PC-9 (cell line): ENCODE data around the gene OR10D3. TPM values are rescaled to one million over a fixed set of nuclear protein-coding genes. Genes with fewer than 3 reads are reported as not detected.
"Not testable (repeated sequence)": the region's sequence is repeated elsewhere in the genome, so short reads cannot be mapped to it uniquely, and the experiment has no call there.

Source experiments
- BruUV-seq: library from RNA; stranded (reverse); fragments of 400-500 nt; replicated peaks from 2 replicates; lab custom pipeline; 2021; lab: Mats Ljungman, UMichigan
- CTCF ChIA-PET: fragments of 300-600 bp; sonication (Branson Sonifier 250); formaldehyde crosslinking; loops from one replicate; lab custom pipeline; 2022; ENCODE audit warnings: antibody characterized with exemption; lab: Charles Lee
- POLR2A ChIA-PET: fragments of 300-600 bp; sonication (Branson Sonifier 250); formaldehyde crosslinking; loops from one replicate; lab custom pipeline; 2022; ENCODE audit warnings: antibody characterized with exemption; ENCODE audit not compliant: unreplicated experiment; lab: Charles Lee
- DNase-seq, 2 experiments: peaks; one replicate each; pipeline versions ENCODE4 v3.0.0 to v3.0.0-alpha.2; 2015 to 2022; ENCODE audit warnings: mixed read lengths in 1 of 2
- H2AFZ ChIP-seq: fragments of 200-600 bp; sonication (generic); 2 replicates; pipeline ENCODE4 v1.8.1; 2017; ENCODE audit warnings: antibody characterized with exemption
- H3F3A ChIP-seq: fragments of 200-600 bp; sonication (generic); 2 replicates; pipeline ENCODE4 v1.8.1; 2017; ENCODE audit warnings: antibody characterized with exemption, mild to moderate bottlenecking, low read depth; ENCODE audit not compliant: insufficient read depth
- H3K27ac ChIP-seq: fragments of 200-600 bp; sonication (generic); 2 replicates; pipeline ENCODE4 v1.6.1; 2016; ENCODE audit warnings: mixed run types
- H3K27me3 ChIP-seq: fragments of 200-600 bp; sonication (generic); 2 replicates; pipeline ENCODE4 v1.6.1; 2016; ENCODE audit warnings: low read depth, mixed run types; ENCODE audit not compliant: insufficient read depth
- H3K36me3 ChIP-seq: fragments of 200-600 bp; sonication (generic); 2 replicates; pipeline ENCODE4 v1.6.1; 2016; ENCODE audit warnings: low read depth, mixed run types
- H3K4me1 ChIP-seq: fragments of 200-600 bp; sonication (generic); replicated peaks from 2 replicates; pipeline ENCODE4 v1.6.1; 2016; ENCODE audit warnings: mixed run types; ENCODE audit not compliant: insufficient read depth
- H3K4me2 ChIP-seq: fragments of 200-600 bp; sonication (generic); 2 replicates; pipeline ENCODE4 v1.6.1; 2017; ENCODE audit warnings: mixed run types
- H3K4me3 ChIP-seq: fragments of 200-600 bp; sonication (generic); 2 replicates; pipeline ENCODE4 v1.6.1; 2016; ENCODE audit warnings: mixed run types
- H3K79me2 ChIP-seq: fragments of 200-600 bp; sonication (generic); 2 replicates; pipeline ENCODE4 v1.6.1; 2017; ENCODE audit warnings: low read depth, mixed run types
- H3K9me2 ChIP-seq: fragments of 200-600 bp; sonication (generic); 2 replicates; pipeline ENCODE4 v1.8.1; 2017; ENCODE audit warnings: mild to moderate bottlenecking; ENCODE audit not compliant: insufficient read depth
- H3K9me3 ChIP-seq: fragments of 200-600 bp; sonication (generic); 2 replicates; pipeline ENCODE4 v1.8.1; 2016; ENCODE audit warnings: low read depth; ENCODE audit not compliant: insufficient read depth
- H4K20me1 ChIP-seq: fragments of 200-600 bp; sonication (generic); 2 replicates; pipeline ENCODE4 v1.8.1; 2017; ENCODE audit not compliant: insufficient read depth
- EZH2 ChIP-seq: fragments of 200-600 bp; sonication (generic); IDR thresholded peaks from 2 replicates; pipeline ENCODE4 v1.8.0; 2017; ENCODE audit warnings: antibody characterized with exemption, low read depth
- intact Hi-C: fragments of 100-400 bp; cut with micrococcal nuclease; formaldehyde crosslinking; loops from one replicate; pipeline ENCODE4 v1.10.0; 2022; ENCODE audit not compliant: unreplicated experiment
- total RNA-seq: library from RNA; stranded (reverse); gene quantifications from 2 replicates; pipeline ENCODE4 v1.2.3, GENCODE V29; 2021
- TF ChIP-seq, protein P1 (sequence below): fragments of 200-600 bp; sonication (generic); conservative IDR thresholded peaks from 2 replicates; pipeline ENCODE4 v1.6.1; 2017; ENCODE audit warnings: mixed run types, antibody characterized with exemption, mild to moderate bottlenecking, moderate library complexity

OR10D3 gene
- total RNA-seq, 1 experiment from 2014 or later = not detected

GRCh38 chr11:124168796-124169195 is 14.3 kb upstream of the OR10D3 start:
- no peak for DNase-seq
- POLR2A ChIA-PET = no interaction called here
- H3K9me3 ChIP-seq = no peaks in the 10 kb centered on the region
- BruUV-seq = no TSS peak
- H3F3A ChIP-seq = no peaks in the 10 kb centered on the region
- no peaks in the 10 kb centered on the region for H3K9me2 ChIP-seq
- H3K4me3 ChIP-seq = no peak overlapping the region
- no peaks in the 10 kb centered on the region for H3K4me1 ChIP-seq
- H3K79me2 ChIP-seq = no peaks in the 10 kb centered on the region
- no peaks in the 10 kb centered on the region for H3K27me3 ChIP-seq
- H2AFZ ChIP-seq = no peak overlapping the region
- no peak overlapping the region for H3K27ac ChIP-seq
- CTCF ChIA-PET = no interaction called here
- H3K4me2 ChIP-seq = no peak overlapping the region
- no peak for TF ChIP-seq EZH2
- TF ChIP-seq, protein P1, sequence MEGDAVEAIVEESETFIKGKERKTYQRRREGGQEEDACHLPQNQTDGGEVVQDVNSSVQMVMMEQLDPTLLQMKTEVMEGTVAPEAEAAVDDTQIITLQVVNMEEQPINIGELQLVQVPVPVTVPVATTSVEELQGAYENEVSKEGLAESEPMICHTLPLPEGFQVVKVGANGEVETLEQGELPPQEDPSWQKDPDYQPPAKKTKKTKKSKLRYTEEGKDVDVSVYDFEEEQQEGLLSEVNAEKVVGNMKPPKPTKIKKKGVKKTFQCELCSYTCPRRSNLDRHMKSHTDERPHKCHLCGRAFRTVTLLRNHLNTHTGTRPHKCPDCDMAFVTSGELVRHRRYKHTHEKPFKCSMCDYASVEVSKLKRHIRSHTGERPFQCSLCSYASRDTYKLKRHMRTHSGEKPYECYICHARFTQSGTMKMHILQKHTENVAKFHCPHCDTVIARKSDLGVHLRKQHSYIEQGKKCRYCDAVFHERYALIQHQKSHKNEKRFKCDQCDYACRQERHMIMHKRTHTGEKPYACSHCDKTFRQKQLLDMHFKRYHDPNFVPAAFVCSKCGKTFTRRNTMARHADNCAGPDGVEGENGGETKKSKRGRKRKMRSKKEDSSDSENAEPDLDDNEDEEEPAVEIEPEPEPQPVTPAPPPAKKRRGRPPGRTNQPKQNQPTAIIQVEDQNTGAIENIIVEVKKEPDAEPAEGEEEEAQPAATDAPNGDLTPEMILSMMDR = no peak
- intact Hi-C loops = no loop called here
- H4K20me1 ChIP-seq = no peaks in the 10 kb centered on the region; the same call in 1 of the 2 replicates
- H3K36me3 ChIP-seq = no peaks in the 10 kb centered on the region

DNA sequence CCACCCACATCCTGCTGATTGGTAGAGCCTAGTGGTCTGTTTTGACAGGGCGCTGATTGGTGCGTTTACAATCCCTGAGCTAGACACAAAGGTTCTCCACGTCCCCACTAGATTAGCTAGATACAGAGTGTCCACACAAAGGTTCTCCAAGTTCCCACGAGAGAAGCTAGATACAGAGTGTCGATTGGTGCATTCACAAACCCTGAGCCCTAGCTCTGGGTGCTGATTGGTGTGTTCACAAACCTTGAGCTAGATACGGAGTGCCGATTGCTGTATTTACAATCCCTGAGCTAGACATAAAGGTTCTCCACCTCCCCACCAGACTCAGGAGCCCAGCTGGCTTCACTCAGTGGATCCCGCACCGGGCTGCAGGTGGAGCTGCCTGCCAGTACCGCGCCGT is 12.8 kb upstream of the OR10D3 start:
- H3K4me2 ChIP-seq, DNase-seq, H3K36me3 ChIP-seq, H3K9me2 ChIP-seq, H4K20me1 ChIP-seq, H3K27me3 ChIP-seq, POLR2A ChIA-PET, H3K79me2 ChIP-seq, H3K9me3 ChIP-seq, intact Hi-C loops, CTCF ChIA-PET, BruUV-seq, H3K4me3 ChIP-seq, H3F3A ChIP-seq, H3K27ac ChIP-seq, H3K4me1 ChIP-seq, H2AFZ ChIP-seq: not testable (repeated sequence)

- Histone ChIP-seq H4K20me1 (no peaks in the 10 kb centered on the region; the same call in 1 of the 2 replicates), H3K4me1 (no peaks in the 10 kb centered on the region), H3K9me2 (no peaks in the 10 kb centered on the region), H3K36me3 (no peaks in the 10 kb centered on the region), H3K27me3 (no peaks in the 10 kb centered on the region), H2AFZ (peak overlapping the region; percentile 81), H3K4me3 (peak overlapping the region; percentile 44; the same call in 1 of the 2 replicates), H3K9me3 (no peaks in the 10 kb centered on the region), H3K4me2 (peak overlapping the region; percentile 62), H3F3A (no peaks in the 10 kb centered on the region), H3K27ac (no peak overlapping the region), H3K79me2 (no peaks in the 10 kb centered on the region)
- TF ChIP-seq, protein P1 = no peak
- TF ChIP-seq EZH2 = no peak
- DNase-seq = no peak
- CTCF ChIA-PET = no interaction called here
- POLR2A ChIA-PET = no interaction called here
- intact Hi-C loops = no loop called here
- BruUV-seq = no TSS peak
Observed at GRCh38 chr11:124170801-124171586, 12.2 kb upstream of the OR10D3 start.
